Activated T-cell treated with anti-CD3 and anti-CD28 coated beads for 1 hour (primary cell): ENCODE data around the gene APOL4.
"Not testable (repeated sequence)": the region's sequence is repeated elsewhere in the genome, so short reads cannot be mapped to it uniquely, and the experiment has no call there.

ENCODE experiments used
- DNase-seq: peaks from one replicate; pipeline ENCODE4 v3.0.0-alpha.2; 2020; ENCODE audit warnings: low read depth

Gene APOL4

GRCh38 chr22:36153501-36154422 lies 47.8 kb downstream of the APOL4 start:
- DNase-seq = no peak

- DNase-seq = not testable (repeated sequence)
Measured at GRCh38 chr22:36152821-36153220, 48.8 kb downstream of the APOL4 start.

GRCh38 chr22:36152088-36152487 lies 49.5 kb downstream of the APOL4 start:
- DNase-seq = no peak

- DNase-seq = no peak
Measured at GRCh38 chr22:36151006-36151595, 50.5 kb downstream of the APOL4 start.

GRCh38 chr22:36149441-36149840 lies 52.2 kb downstream of the APOL4 start:
- no peak for DNase-seq

GRCh38 chr22:36148411-36148810 lies 53.2 kb downstream of the APOL4 start:
- DNase-seq = no peak

DNA sequence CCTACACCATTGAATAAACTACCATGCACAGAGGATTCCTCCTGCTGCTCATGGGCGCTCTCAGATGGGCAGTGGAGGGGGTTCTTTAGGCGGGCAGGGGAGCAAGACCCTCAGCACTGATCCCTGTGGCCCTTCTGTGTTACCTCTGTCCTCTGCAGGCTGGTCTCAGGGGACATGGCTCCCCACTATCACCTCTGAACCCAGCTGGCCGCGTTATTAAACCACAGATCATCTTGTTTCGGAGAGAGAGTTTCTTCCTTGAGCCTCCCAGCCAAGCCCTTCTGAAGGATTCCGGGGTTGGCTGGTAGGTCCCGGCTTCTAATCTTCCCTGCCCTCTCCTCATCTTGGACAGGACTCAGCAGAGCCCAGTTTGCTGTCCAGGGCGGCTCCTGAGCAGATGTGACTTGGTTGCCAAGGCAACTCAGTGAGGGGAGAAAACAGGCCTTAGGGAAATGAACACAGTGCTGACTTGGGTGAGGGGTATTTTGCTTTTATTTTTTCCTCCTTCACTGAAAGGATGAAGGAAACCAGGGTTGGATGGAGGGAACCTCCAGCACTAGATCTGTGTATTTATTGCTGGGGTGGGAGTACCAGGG lies 54.3 kb downstream of the APOL4 start:
- DNase-seq = no peak

DNA sequence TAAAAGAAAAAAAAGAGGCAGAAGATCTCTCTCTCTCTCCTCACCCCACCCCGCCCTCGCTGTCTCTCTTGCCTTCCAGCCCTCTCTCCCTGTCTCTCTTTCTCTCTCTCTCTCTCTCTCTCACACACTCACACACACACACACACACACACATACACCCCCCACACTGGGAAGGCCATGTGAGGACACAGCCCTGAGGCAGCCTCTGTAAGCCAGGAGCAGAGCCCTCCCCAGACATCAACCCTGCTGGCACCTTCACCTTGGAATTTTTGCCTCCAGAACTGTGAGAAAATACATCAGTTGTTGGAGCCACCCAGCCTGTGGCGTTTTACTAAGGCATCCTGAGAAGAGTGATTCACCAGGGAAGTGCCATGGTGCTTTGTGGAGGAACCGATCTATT lies 55.7 kb downstream of the APOL4 start:
- no peak for DNase-seq

DNA sequence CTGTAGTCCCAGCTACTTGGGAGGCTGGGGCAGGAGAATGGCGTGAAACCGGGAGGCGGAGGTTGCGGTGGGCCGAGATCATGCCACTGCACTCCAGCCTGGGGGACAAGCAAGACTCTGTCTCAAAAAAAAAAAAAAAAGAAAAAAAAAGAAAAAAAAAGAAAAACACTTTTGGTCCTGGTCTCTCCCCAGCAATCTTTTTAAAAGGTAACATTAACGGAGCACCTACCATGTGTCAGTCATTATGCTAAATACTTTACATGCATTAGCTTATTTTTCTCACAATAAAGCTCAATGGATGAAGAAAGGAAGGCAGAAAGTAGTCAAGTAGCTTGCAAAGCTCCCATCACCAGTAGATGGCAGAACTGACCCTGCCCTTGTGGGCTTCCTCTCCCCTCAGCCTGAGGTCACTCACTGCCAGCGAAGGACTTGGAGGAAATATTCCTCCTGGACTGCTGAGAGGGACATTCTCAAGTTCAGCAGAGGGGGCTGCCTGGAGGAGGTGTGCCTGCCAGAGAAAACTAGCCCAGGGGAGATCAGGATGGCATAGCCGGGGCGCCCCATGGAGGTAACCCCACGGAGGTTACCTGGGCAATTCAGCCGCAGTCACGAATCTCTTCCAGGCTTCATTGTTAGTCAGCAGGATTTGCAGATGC lies 56.6 kb downstream of the APOL4 start:
- no peak for DNase-seq

GRCh38 chr22:36143956-36144355 lies 57.7 kb downstream of the APOL4 start:
- DNase-seq = no peak

DNA sequence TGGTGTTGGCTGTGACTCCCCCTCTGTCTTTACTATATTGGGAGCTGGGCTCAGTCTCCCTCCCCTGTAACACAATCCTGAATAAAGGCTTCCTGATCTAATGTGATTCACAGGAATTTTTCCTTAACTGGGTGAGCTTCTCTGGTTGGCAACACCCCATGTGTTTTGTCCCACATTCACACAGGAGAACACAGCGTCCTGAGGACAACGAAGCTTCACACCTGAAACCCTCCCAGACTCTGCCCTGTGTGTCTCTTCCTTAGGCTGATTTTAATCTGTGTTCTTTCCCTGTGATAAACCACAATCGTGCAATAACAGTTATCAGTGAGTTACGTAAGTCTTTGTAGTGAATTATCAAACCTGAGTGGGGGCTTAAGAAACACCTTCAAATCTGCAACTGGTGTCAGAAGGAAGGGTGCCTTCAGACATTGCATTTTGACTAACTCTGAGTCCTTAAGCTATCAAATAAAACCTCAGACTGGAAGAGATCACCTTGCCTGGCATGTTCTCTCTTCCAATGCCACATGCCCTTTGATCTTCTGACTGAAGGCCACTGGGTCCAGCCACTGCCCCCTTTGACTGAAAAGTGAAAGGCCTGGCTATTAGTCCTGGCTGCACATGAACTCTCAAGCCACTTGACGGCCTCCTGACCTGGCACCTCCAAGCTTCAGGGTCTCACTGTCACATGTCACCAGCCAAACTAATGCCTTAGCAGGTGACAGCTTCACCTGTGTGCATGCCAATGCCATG lies 58.4 kb downstream of the APOL4 start:
- DNase-seq = no peak

GRCh38 chr22:36141481-36141880 lies 60.1 kb downstream of the APOL4 start:
- no peak for DNase-seq
